Iris pigment epithelial cell (primary cell): Measurements from ENCODE around the gene SEPTIN12.

Source experiments
- DNase-seq: peaks from one replicate; pipeline ENCODE4 v3.0.0-alpha.2; 2011; ENCODE audit warnings: low read depth

Gene SEPTIN12

GRCh38 chr16:4783951-4784336, 4.2 kb downstream of the SEPTIN12 start:
- no peak for DNase-seq

DNA sequence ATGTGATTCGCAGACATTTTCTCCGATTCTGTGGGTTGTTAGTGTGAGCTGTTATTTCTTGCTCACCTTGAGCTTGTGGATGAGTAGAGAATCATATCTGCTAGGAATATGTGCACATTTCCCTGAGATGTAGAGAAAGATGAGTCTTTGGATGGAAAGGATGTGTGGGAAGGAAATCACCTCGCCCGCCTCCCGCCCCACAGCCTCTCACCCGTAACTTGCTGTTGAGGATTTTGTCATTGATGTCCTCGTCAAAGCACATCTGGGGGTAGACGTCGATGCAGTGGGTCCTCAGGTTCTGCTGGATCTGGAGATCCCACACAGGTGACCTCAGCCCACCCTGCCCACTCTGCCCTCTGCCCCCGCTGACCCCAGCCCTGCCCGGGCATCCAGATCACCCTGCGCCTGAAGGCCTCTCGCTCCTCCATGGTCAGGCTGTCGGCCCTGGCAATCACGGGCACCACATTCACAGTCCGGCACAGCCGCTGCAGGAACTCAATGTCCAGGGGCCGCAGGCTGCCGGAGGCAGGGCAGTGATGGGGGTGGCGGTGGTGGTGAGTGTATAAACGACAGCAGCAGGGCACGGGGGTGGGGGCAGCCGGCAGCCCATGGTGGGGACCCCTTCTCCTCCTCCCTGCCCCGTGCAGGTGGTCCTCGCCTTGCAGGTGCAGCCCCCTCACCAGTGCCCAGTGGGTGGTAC, 4.7 kb downstream of the SEPTIN12 start:
- no peak for DNase-seq

DNA sequence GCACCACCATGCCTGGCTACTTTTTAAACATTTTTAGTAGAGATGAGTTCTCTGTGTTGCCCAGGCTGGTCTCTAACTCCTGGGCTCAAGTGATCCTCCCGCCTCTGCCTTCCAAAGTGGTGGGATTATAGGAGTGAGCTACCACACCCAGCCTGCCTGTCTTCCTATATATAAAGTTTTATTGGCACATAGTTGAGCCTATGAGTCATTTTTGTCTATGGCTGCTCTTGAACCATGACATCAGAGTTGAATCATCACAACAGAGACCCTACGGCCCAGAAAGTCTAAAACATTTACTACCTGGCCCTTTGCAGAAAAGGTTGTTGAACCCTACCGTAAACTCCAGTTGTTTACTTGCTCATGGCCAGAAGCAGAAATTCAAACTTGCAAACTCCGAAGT, 7.9 kb downstream of the SEPTIN12 start:
- peak; percentile 28 for DNase-seq

GRCh38 chr16:4778050-4778392, 10.1 kb downstream of the SEPTIN12 start:
- no peak for DNase-seq

DNA sequence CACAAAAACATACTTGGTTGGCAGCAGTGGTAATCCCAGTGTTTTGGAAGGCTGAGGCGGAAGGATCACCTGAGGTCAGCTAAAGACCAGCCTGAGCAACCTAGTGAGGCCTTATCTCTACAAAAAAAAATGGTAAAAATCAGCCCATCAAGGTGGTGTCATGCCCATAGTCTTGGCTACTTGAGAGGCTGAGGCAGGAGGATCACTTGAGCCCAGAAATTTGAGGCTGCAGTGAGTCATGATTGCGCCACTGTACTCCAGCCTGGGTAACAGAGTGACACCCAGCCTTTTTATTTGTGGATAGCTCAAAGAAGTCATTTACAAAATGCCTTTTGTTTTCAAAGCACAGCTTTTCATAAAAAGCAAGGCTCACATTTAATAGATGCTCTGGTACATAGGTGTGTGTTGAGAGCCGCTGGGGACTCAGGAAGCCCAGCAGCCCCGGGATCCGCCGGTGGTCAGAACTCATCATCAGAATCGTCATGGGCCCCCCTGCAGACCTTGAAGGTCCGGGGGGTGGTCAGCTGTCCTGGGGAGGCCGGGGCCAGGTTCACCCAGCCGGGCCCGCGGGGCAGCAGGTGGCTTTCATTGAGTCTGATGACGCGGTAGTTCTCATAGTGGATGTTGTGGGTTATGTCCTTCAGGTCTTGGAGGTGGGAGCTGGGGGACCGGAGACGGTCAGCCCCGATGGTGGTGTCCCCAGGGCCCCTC, 10.7 kb downstream of the SEPTIN12 start:
- DNase-seq = no peak

- no peak for DNase-seq
Measured at GRCh38 chr16:4776141-4776705, 11.9 kb downstream of the SEPTIN12 start.

DNA sequence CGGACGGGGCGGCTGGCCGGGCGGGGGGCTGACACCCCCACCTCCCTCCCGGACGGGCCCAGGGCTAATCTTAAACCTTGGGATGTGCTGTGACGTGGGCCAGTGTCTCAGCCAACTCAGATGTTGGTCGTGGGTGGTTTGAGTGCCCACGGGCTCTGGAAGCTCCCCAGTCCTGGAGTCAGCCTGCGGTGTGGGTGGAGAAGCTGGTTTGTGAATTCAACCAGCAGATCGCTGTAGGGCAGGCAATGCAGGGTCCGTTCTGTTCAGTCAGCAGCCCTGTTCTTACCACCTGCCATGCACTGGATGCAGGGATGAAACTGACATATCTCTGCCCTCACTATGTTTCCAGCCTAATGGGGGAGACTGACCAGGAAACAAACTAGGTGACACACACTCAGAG, 13.1 kb downstream of the SEPTIN12 start:
- DNase-seq = no peak

DNA sequence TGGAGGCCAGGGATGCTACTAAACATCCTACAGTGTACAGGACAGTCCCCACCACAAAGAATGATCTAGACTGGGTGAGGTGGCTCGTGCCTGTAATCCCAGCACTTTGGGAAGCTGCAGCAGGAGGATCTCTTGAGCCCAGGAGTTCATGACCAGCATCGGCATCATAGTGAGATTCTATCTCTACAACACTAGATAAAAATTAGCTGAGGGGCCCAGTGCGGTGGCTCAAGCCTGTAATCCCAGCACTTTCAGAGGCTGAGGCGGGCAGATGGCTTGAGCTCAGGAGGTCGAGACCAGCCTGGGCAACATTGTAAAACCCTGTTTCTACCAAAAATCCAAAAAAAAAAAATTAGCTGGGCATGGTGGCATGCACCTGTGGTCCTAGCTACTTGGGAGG, 15.8 kb downstream of the SEPTIN12 start:
- DNase-seq = no peak

DNA sequence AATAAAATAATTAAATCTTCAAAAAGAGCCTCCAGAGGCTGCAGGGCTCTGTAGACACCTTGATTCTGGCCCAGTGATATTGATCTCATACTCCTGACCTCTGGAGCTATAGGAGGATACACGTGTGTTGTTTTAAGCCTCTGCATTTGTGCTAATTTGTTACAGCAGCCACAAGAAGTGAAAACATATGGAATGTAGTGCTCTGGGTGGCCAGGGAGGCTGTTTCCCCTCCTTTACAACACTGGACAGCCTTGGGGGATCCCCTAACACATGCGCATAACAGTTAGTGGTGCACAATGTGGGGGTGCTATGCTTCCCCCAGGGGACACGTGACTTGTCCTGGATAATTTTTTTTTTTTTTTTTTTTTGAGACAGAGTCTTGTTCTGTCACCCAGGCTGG, 16.5 kb downstream of the SEPTIN12 start:
- DNase-seq = no peak

DNA sequence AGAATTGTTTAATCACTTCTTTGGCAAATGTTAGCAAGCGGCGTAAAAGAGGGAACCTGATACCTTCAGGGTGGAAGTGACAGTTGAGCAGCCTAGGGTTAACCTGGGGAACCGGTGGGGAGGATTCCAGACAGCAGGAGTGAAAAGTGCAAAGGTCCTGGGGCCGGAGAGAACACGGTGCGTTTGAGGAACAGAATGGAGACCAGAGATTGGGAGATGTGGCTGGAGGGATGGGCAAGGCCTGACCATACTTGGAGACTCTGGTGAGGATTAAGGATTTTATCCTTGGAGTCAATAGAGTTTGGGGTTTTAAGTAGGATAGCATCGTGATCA, 18.9 kb downstream of the SEPTIN12 start:
- DNase-seq = no peak

DNA sequence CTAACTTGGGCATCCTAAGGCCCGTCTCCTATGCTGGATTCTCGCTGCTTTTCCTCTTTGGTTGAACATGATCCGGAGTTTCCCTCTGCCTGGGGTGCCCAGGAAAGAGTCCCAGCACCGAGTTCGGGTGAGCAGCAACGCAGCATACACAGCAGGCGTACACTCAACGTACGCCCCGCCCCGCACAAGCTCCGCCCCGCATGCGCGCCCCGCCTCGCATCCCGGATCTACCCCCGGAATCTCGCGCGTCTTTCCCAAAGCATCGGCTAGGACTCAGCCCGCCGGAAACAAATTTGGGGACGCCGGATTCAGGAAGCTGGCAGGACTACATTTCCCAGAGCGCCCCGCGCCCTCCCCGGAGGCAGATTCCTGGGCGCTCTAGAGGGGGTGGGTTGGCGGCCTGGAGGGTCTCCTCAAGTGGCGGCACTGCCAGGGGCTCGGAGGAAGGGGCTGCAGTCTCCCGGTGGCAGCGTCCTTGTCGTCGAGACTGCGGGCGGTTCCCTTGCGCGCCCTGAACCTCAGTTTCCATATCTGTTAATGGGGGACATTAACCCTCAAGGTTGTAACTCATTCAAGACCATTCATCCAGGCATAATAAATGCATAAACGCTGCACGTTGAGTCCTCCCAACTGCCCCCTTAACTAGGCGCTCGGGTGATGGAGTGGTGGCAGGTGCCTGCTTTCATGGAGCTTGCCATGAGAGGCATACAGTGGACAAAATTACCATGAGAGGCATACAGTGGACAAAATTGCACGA, 19.4 kb downstream of the SEPTIN12 start:
- DNase-seq = peak; percentile 96

DNA sequence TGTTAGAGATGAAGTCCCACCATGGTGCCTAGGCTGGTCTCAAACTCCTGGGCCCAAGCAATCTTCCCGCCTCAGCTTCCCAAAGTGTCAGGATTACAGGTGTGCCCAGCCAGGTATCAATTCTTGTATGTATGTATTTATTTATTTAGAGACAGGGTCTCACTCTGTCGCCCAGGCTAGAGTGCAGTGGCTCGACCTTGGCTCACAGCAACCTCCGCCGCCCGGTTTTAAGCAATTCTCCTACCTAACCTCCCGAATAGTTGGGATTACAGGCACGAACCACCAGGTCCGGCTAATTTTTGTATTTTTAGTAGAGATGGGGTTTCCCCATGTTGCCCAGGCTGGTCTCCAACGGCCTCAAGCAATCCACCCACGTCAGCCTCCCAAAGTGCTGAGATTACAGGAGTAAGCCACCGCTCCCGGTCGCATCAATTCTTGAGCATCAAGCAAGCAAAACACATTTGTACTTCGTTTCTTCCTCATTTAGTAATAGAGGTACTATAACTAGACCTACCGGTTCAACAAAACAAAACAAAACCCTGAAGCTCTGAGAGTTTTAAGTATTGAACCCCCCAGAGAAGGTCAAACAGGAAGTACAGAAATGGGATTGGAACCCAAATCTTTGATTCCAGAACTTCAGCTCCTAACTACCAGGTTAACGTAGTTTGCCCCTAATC, 20.1 kb downstream of the SEPTIN12 start:
- peak; percentile 36 for DNase-seq

GRCh38 chr16:4766875-4767628, 21.1 kb downstream of the SEPTIN12 start, which contains the start of gene ZNF500:
Gene ZNF500 (minus strand): TSS chr16:4767162. CDS start chr16:4765978, 1,184 bp downstream.
- DNase-seq = peak; percentile 94

DNA sequence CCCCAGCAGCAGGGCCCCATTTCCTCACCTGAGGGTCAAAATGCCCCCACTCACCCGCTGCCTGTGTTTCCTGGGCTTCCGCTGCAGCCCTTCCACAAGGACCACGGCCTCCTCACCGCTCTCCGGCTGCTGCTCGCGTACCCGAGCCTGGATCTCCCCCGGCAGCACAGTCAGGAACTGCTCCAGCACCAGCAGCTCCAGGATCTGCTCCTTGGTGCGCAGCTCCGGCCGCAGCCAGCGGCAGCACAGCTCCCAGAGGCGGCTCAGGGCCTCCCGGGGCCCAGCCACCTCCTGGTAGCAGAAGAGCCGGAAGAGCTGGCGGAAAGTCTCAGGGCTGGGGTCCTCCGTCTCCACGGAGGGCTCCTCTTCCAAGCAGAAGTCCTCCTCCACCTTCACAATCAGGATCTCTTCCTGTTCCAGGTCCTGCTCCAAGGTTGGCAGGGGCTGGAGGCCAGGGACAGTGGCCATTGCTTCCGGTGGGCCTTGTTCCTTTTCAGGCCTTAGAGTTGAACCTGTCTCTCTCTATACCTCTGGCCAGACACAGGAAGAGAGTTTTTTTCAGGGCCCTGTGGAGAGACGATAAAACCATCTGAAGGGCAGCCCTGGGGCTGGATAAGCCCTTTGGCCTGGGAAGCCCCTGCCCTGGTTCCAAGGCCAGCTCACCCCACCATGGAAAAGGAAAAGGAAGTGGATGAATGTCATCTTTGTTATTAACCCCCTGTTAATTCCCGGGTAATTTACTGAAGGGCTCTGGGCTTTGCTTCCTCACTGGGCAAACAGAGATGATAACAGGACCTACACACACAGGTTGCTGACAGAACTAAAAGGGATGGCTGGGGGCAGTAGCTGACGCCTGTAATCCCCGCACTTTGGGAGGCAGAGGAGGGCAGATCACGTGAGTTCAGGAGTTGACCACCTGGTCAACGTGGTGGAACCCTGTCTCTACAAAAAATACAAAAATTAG, 22.4 kb downstream of the SEPTIN12 start:
- DNase-seq = no peak

- DNase-seq = no peak
Measured at GRCh38 chr16:4763791-4764190, 24.4 kb downstream of the SEPTIN12 start.

DNA sequence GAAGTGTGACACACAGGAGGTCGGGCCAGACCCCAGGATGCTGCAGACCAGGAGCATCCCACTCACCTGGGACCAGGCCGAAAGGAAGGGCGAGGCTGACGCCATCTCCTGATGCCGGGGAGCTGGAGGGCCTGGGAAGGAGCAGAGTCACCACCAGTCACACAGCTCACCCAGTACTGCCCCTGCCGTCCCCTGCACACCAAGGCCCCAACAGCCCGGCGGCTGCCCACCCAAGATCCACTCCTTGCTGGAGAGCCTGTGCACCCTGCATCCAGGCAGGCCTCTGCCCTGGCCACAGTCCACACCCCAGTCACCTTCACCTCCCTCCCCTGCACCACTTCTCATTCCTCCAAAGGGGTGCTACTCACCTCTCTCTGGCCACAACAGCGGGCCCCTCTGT, 25.9 kb downstream of the SEPTIN12 start:
- no peak for DNase-seq

DNA sequence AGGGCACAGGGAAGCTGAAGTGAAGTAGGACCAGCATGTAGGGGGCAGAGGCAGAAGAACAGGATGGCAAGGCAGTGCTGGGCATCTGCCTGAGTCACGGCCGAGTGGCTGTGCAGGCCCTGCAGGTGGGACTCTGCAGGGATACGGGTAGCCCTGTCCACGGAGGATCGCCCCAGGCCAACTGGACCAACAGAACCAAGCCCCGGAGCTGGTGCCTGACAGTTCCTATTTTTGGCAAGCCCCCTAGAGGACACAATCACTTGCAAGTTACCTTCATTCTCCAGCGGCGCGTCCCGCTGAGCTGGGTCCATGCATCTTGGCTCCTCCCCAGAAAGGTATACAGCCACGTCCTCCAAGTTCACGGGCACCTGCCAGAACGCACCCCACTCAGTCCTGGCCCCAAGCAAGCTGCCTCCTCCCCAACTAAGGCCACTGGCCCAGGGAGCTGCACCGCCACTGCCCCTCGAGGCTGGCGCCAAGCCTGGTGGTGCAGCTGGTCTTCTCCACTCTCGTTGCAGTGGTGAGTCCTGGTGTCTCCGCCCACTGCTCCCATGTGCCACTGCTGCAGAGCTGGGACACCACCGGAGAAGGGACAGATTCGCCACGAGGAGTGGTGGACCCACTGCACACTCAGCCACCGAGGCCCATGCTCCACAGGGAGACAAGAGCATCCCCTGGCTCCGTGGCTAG, 27.8 kb downstream of the SEPTIN12 start:
- no peak for DNase-seq

GRCh38 chr16:4755687-4756086, 32.5 kb downstream of the SEPTIN12 start:
- DNase-seq = no peak

- DNase-seq = no peak
Measured at GRCh38 chr16:4754865-4755264, 33.3 kb downstream of the SEPTIN12 start.

- DNase-seq = no peak
Measured at GRCh38 chr16:4753227-4753626, 34.9 kb downstream of the SEPTIN12 start.
